CD4-positive, alpha-beta T cell treated with Interleukin-15 for 4 hours (primary cell): Measurements from ENCODE around the gene C18orf32.
A peak's percentile ranks its signal among the peaks of the same experiment; 100 is the strongest.
"Not testable (repeated sequence)": the region's sequence is repeated elsewhere in the genome, so short reads cannot be mapped to it uniquely, and the experiment has no call there.

Source experiments
- DNase-seq: peaks from one replicate; pipeline ENCODE4 v3.0.0-alpha.2; 2020; ENCODE audit warnings: low spot score

The C18orf32 gene

GRCh38 chr18:49500201-49500921 is 13.3 kb upstream of the C18orf32 start:
- no peak for DNase-seq

GRCh38 chr18:49499046-49499637 is 12.1 kb upstream of the C18orf32 start:
- DNase-seq = no peak

DNA sequence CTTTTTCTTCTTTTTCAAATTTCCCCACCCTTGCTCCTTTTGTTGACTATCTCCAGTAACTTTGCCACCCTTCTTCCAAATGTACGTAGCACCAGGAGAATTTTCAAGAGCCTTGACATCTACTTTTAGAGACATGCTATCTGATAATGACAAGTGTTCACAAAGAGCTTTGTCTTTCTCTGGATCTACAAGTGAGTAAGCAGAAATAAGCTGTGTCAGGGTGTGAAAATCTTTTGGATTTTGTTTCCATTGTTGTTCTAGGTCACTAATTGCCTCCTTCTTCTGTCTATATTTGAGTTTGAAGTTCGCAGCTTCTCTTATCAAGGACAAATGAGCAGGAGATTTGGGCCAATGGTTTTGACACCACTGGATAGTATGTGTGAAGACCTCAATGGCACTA is 8.4 kb upstream of the C18orf32 start:
- no peak for DNase-seq

GRCh38 chr18:49495076-49495475 is 8.0 kb upstream of the C18orf32 start:
- no peak for DNase-seq

- DNase-seq = no peak
These were observed 7.6 kb upstream of the C18orf32 start for GRCh38 chr18:49494660-49495059.

DNA sequence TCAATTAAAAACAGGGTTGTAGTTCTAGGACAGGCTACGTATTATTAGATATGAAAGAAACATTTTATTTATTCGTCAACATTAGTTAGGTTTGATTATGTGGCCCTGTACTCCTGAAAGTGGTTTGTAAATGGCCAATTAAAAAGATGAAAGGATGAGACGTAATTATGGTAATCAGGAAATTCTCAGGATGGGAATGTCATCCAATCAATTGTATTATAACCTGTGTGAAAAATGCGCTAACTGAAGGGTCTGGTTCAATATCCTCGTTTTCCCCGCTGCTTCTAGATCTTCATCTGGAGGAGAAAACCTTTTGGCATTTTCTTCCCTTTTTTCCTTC is 5.6 kb upstream of the C18orf32 start:
- DNase-seq = no peak

DNA sequence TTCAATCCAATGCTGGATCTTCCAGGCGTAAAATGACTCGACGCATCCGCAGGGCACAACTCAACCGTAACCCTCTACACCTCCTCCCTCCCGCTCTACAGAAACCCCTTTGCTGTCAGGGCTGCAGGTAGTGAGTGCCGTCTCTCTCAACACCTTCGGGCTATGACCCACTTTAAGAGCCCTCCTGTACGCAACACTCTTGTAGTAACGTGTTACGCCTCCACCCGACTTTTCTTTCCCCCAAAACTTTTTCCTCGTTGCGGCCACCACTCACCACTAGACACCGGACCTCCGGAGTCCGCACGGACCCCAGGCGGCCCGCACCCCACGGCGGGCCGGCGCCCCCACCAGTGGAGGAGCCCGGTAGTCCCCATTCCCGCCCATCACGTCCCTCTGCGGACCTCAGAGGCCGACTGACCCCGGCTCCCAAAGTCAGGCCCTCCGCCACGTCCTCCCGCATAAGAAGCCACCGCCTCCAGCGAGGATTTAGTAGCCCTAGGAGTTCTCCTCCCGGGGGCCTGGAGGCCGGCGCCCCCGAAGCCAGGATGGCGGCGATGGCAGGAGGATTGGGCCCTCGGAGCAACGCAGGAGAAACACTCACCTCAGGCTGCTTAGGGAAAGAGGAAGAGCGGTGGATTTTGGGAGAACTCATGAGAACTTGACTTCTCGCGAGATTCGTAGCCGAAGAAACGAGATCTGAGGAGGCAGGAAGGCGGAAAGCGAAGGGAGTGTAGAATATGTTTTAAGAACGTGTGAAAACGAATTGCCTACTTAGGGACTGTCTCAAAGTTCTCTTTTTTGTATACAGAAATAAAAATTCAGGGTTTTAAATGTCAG is 5.0 kb upstream of the C18orf32 start, which contains the start of gene RPL17:
Gene RPL17, minus strand, starts transcription at position 609 of the 837 bp plus-strand sequence.
- peak; percentile 95 for DNase-seq

- no peak for DNase-seq
These were observed 4.5 kb upstream of the C18orf32 start for GRCh38 chr18:49491534-49491856.

GRCh38 chr18:49490246-49490762 is 3.3 kb upstream of the C18orf32 start:
- DNase-seq = no peak

GRCh38 chr18:49487711-49488310 is 777 bp upstream of the C18orf32 start:
- DNase-seq = no peak

GRCh38 chr18:49486606-49486952 is 455 bp downstream of the C18orf32 start:
- no peak for DNase-seq

DNA sequence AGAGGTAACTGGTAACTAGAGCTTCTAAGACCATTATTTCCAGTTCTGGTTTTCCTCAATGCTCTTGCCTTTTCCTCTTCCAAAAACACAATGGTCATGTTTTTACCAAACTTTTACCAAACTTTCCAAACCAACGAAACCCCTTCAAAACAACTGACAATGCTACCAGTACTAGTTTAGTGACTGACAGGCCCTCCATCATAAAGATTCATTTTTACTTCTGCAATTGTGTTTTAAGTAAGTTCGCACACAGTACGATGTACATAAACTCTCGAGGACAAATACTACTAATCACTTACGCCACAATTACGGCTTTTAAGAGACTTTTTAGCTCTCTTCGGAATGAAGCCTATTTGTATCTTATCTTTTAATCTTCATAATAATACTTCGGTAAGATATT is 900 bp downstream of the C18orf32 start:
- DNase-seq = no peak

DNA sequence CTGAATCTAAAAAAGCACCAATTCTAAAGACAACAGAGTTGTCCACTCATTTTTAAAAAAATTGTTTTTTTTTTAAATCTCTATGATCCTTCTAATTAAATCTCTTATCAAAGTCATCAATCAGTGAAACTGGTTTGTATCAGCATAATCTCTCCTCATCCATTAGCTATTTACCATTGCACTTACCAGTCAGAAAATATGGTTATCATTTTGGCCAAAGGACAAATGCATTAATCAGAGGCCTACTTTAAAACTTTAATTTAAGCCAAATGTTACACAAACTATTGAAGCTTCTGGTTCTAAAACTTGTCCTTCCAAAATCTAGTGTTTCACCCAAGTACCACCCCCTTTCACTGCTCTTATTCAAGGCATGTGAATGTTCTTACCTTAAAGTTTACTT is 3.8 kb downstream of the C18orf32 start:
- no peak for DNase-seq

- DNase-seq = no peak
These were observed 5.1 kb downstream of the C18orf32 start for GRCh38 chr18:49481907-49482306.

GRCh38 chr18:49481317-49481716 is 5.7 kb downstream of the C18orf32 start:
- no peak for DNase-seq

DNA sequence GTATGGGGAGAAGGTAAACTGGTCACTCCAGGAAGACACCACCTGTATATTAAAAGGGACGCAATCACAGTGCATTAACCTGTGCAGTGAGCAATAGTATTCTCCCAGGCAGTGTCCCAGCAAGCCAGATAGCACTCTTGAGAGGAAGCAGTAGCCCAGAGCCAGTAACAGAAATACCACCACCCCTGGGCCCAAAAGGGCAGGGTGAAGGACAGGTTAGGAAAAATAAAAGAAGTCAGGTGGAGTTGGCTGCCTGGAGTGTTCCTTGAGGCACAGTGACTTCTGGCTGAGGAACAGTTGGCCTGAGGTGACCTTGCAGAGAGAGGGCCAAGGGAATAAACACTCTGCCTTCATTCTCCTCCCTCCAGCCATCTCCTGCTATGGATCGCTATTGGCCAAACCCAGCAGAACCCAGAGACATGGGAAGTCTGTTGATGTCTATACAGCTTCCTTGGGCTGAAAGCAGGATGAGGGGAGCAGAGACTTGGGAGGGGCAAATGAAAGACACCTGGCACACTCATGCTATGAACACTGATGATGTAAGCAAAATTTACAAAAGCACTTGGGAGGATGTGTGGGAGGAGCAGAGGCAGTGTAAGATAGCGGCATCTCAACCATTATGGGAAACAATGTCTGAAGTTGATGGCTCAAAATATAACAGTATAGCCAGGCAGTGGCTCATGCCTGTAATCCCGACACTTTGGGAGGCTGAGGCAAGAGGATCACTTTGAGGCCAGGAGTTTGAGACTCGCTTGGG is 7.5 kb downstream of the C18orf32 start:
- DNase-seq = no peak

GRCh38 chr18:49476664-49477411 is 10.2 kb downstream of the C18orf32 start:
- DNase-seq = no peak

GRCh38 chr18:49474935-49475334 is 12.1 kb downstream of the C18orf32 start:
- DNase-seq = not testable (repeated sequence)

GRCh38 chr18:49473721-49474120 is 13.3 kb downstream of the C18orf32 start:
- DNase-seq = no peak

DNA sequence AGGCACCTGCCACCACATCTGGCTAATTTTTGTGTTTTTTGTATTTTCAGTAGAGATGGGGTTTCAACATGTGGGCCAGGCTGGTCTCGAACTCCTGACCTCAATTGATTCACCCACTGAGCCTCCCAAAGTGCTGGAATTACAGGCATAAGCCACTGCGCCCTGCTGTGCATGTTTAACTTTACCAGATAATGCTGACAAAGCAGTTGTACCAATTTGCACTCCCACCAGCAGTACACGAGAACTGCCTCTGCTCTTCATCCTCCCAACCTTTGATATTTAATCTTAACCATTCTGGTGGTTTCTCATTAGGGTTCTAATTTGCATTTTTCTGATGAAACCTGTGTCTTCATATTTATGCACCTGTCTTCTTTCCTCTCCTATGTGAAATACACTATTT is 14.6 kb downstream of the C18orf32 start:
- DNase-seq = no peak

DNA sequence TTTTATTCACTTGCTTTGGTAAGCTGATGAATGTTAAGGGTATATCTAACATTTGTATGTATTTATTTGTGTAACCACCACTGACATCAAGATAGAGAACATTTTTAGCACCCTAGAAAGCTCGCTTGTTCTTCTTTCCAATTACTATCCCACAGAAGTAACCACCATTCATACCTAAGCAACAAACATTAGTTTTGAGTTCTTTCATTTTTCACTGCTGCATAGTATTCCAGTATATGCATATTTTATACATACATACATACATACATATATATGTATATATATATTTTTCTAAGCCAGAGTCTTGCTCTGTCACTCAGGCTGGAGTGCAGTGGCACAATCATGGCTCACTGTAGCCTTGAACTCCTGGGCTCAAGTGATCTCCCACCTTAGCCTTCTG is 15.5 kb downstream of the C18orf32 start:
- no peak for DNase-seq
